Liver (tissue), 3 donors: ENCODE measurements around the gene IL32.

Experiments
- GABPA ChIP-seq, 2 donors: IDR thresholded peaks in 1 of 2; conservative IDR thresholded peaks in 1 of 2; 2 replicates each; pipeline ENCODE4 v1.6.1; 2016; ENCODE audit warnings: antibody characterized with exemption in 2 of 2, mild to moderate bottlenecking in 1 of 2, moderate library complexity in 1 of 2
- JUND ChIP-seq, 2 donors: IDR thresholded peaks; 2 replicates each; pipeline ENCODE4 v1.6.1; 2016; ENCODE audit warnings: antibody characterized with exemption in 2 of 2
- RAD21 ChIP-seq, 2 donors: IDR thresholded peaks; 2 replicates each; pipeline ENCODE4 v1.6.1; 2016; ENCODE audit warnings: antibody characterized with exemption in 2 of 2, mild to moderate bottlenecking in 2 of 2
- TAF1 ChIP-seq: conservative IDR thresholded peaks from 2 replicates; pipeline ENCODE4 v1.6.1; 2016; ENCODE audit warnings: antibody characterized with exemption, mild to moderate bottlenecking
- TF ChIP-seq, protein P1 (sequence below): fragments of 150-350 bp; IDR thresholded peaks from 2 replicates; pipeline ENCODE4 v1.5.1; 2017; ENCODE audit warnings: improper control_type of control experiment, low read depth, low read length; ENCODE audit not compliant: missing input control
- TF ChIP-seq, protein P2 (sequence below): IDR thresholded peaks from 2 replicates; pipeline ENCODE4 v1.6.1; 2016; ENCODE audit warnings: antibody characterized with exemption
- donor health status: healthy.
- donor health status: healthy.

- TF ChIP-seq, protein P1, sequence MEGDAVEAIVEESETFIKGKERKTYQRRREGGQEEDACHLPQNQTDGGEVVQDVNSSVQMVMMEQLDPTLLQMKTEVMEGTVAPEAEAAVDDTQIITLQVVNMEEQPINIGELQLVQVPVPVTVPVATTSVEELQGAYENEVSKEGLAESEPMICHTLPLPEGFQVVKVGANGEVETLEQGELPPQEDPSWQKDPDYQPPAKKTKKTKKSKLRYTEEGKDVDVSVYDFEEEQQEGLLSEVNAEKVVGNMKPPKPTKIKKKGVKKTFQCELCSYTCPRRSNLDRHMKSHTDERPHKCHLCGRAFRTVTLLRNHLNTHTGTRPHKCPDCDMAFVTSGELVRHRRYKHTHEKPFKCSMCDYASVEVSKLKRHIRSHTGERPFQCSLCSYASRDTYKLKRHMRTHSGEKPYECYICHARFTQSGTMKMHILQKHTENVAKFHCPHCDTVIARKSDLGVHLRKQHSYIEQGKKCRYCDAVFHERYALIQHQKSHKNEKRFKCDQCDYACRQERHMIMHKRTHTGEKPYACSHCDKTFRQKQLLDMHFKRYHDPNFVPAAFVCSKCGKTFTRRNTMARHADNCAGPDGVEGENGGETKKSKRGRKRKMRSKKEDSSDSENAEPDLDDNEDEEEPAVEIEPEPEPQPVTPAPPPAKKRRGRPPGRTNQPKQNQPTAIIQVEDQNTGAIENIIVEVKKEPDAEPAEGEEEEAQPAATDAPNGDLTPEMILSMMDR: no peak
- TF ChIP-seq JUND (IDR thresholded peaks at IDR 0.05) (no peak), RAD21 (IDR thresholded peaks at IDR 0.05) (no peak), GABPA (IDR thresholded peaks at IDR 0.05 in 1 of 2, conservative IDR thresholded peaks at IDR 0.05 in 1 of 2) (no peak), TAF1 (no peak)
- TF ChIP-seq, protein P2, sequence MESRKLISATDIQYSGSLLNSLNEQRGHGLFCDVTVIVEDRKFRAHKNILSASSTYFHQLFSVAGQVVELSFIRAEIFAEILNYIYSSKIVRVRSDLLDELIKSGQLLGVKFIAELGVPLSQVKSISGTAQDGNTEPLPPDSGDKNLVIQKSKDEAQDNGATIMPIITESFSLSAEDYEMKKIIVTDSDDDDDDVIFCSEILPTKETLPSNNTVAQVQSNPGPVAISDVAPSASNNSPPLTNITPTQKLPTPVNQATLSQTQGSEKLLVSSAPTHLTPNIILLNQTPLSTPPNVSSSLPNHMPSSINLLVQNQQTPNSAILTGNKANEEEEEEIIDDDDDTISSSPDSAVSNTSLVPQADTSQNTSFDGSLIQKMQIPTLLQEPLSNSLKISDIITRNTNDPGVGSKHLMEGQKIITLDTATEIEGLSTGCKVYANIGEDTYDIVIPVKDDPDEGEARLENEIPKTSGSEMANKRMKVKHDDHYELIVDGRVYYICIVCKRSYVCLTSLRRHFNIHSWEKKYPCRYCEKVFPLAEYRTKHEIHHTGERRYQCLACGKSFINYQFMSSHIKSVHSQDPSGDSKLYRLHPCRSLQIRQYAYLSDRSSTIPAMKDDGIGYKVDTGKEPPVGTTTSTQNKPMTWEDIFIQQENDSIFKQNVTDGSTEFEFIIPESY: no peak
These were observed 45.7 kb upstream of the IL32 start for GRCh38 chr16:3019594-3020246.
